Epithelial cell of umbilical artery (primary cell): Measurements from ENCODE around the gene FAIM. TPM values are rescaled to one million over a fixed set of nuclear protein-coding genes. Genes with fewer than 3 reads are reported as not detected.

Experiments used
- total RNA-seq: library from RNA; depleted of rRNA; stranded (reverse); fragments of >200 nt; gene quantifications from 2 replicates; pipeline ENCODE4 v1.2.3, GENCODE V29; 2014

Gene FAIM, protein sequence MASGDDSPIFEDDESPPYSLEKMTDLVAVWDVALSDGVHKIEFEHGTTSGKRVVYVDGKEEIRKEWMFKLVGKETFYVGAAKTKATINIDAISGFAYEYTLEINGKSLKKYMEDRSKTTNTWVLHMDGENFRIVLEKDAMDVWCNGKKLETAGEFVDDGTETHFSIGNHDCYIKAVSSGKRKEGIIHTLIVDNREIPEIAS
- 7.1 and 8.5 TPM in 2 replicates for total RNA-seq

DNA sequence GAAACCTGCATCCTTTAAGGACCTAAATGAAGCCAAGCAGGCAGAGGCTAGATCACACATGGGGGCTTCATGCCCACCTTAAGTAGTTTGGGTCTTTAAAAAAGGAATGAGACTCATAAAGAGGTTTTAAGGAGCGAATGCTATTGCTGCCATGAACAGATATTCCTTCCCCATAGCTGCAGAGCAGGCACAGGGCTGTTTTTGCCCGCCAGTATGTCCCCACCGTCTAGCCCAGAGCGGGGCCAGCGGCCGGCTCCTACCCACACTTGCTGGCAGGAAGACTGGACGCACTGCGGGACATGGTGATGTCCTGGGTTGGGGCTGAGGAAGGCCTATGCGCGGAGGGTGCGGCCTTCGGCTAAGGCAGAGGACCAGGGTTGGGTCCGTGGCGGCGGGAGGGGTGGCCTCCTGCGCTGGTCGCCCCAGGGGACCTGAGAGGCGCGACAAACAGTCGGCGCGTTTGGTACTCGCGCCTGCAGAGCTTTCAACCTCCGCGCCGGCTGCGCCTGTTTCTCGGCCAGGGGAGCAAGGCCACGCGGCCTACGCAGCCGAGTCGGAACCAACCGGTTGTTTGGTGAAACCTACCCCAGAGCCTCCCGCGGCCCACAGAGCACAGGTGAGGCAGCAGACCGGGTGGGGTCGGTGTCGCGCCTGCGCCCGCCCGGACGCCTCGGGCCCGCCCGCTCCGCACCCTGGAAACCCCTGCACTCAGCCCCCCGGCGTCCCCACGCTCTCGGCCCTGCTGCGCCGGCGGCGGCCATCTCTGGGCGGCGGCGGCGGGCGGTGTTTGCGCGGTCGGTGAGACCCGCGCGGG lies at the start of gene FAIM:
TSS of gene FAIM (plus strand) at position 450 of the 814 bp plus-strand sequence. CDS start 10,956 bp downstream, outside the sequence.

DNA sequence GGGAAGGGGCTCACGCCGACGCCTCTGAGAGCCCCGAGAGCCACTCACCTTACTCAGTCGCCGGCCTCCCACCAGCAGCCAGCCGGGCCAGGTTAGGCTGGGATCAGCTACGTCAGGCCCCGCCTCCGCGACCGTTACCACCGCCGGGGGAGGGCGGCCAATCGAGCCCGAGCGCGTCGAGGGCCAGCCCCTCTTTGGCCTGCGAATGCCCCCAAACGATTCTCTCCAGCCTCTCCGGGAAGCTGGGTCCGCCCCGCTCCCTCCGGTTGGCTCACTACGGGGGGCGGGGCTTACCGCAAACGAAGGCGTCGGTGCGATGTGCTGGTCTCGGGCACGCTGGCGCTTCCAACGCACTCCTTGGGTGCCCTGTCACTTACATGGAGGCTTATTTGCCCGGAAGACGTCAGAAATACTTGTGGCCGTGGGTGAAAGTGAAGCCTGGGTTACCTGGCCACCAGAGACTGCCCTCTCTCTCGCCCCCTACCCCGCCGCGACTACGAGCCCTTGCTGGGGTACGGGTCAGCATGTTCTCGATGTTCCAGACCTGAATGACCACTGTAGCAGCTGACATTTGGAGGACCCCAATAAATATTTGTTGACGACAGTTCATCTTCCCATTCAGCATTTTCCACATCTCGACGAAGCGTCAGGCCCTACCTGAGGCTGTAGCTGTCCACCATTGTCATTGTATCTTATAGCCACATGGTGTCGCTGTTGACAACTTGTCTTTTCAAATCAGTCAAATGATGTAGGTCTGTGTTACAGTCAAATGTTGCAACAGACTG lies 14.2 kb upstream of the FAIM start, which contains the start of gene CEP70:
TSS of gene CEP70 (minus strand) at position 111 of the 785 bp plus-strand sequence. CDS start 21,333 bp downstream, outside the sequence.

Other genes with a start within 250 kb of the FAIM start
- gene ESYT3, start 174.2 kb upstream of the FAIM start, total RNA-seq = under 0.01 TPM in 1 of 2 replicates, not detected in the other
- gene CEP70, start 14.5 kb upstream of the FAIM start, total RNA-seq = 14.0 and 21.0 TPM in 2 replicates
- 14.1 and 16.9 TPM in 2 replicates for gene PIK3CB, start 226.2 kb downstream of the FAIM start, total RNA-seq